Activated naive CD8-positive, alpha-beta T cell treated with anti-CD3 and anti-CD28 coated beads, Interleukin-2, amount 50 U/mL, for 24 hours (primary cell): Measurements from ENCODE around the gene BCKDHB.

Source experiments
- ATAC-seq: fragments of 150-1000 bp; cut with Tn5 transposase; one replicate; pipeline ENCODE4 v1.10.0; 2021
- DNase-seq: peaks from one replicate; pipeline ENCODE4 v3.0.0; 2021
- H3K27ac Mint-ChIP-seq: one replicate; pipeline ENCODE4 v1.8.0; 2021; ENCODE audit warnings: mild to moderate bottlenecking, mixed read lengths
- H3K27me3 Mint-ChIP-seq: one replicate; pipeline ENCODE4 v1.8.0; 2021; ENCODE audit warnings: mixed read lengths
- H3K36me3 Mint-ChIP-seq: one replicate; pipeline ENCODE4 v1.8.0; 2021; ENCODE audit warnings: low read depth, mixed read lengths
- H3K4me1 Mint-ChIP-seq: one replicate; pipeline ENCODE4 v1.8.0; 2021; ENCODE audit warnings: mixed read lengths
- H3K4me3 Mint-ChIP-seq: one replicate; pipeline ENCODE4 v1.8.0; 2021; ENCODE audit warnings: mild to moderate bottlenecking, moderate library complexity, mixed read lengths
- H3K9me3 Mint-ChIP-seq: one replicate; pipeline ENCODE4 v1.8.0; 2021; ENCODE audit warnings: mixed read lengths

BCKDHB gene

DNA sequence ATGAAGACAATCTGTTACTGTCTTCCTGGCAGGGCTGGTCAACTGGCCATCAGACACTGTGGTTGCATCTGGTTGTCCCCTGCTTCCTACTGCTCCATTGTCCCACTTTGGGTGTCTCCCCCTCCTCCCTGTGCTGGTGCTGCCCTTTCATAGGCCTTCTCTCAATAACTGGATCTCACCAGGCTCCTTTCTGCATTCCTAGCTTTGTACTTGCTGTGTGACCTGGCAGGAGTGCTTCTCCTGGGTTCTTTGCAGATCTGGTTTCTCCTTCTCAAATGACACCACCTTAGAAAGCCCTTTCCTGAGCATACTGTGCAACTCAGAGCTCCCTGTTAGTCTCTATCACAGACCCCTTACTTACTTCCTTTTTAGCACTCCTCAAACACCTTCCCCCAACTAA, 223.0 kb downstream of the BCKDHB start:
- H3K4me3 Mint-ChIP-seq = no peak overlapping the region
- no peak overlapping the region for H3K27ac Mint-ChIP-seq
- no peak for DNase-seq
- no peaks in the 10 kb centered on the region for H3K9me3 Mint-ChIP-seq
- ATAC-seq = no peak
- H3K27me3 Mint-ChIP-seq = no peaks in the 10 kb centered on the region
- no peaks in the 10 kb centered on the region for H3K4me1 Mint-ChIP-seq
- no peaks in the 10 kb centered on the region for H3K36me3 Mint-ChIP-seq

DNA sequence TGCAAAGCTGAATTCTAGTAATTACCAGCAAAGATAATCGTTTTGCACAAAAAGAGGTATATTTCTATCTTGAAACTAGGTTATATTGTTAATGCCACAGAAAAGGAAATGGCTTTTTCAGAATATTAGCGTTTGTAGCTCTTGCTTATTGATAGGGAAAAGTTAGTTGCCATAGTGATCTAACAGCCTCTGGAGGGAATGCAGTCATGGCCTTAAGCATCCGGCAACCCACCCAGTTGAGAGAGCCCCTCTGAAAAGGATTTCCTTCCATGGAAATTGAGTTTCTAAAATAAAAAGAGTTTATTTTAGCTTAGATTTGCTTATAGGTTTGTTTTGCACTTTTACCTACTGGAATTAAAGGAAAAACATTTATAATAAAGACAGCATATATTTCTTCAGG, 224.5 kb downstream of the BCKDHB start:
- no peak for ATAC-seq
- no peaks in the 10 kb centered on the region for H3K4me1 Mint-ChIP-seq
- H3K27ac Mint-ChIP-seq = no peak overlapping the region
- DNase-seq = no peak
- no peaks in the 10 kb centered on the region for H3K9me3 Mint-ChIP-seq
- no peak overlapping the region for H3K4me3 Mint-ChIP-seq
- no peaks in the 10 kb centered on the region for H3K36me3 Mint-ChIP-seq
- no peaks in the 10 kb centered on the region for H3K27me3 Mint-ChIP-seq

DNA sequence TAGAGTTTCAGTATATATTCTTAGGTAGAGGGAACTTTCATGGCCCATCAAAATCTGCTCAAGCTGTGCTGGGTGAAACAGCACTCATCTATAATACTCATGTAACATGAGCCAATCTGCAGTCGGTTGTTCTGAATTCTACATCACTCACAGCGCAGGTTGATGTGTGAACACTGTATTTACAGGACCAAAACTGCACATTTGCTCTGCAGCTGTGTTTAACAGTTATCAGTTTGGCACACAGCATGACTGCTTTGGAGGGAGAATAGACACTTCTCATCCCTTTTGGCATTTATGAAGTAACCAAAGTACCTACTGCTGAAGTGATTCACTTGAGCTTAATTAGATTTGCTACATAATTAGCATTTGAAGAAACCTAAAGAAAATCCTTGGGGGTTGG, 225.1 kb downstream of the BCKDHB start:
- DNase-seq = no peak
- Mint-ChIP-seq H3K36me3 (no peaks in the 10 kb centered on the region), H3K9me3 (no peaks in the 10 kb centered on the region), H3K4me3 (no peak overlapping the region), H3K27me3 (no peaks in the 10 kb centered on the region), H3K27ac (no peak overlapping the region), H3K4me1 (no peaks in the 10 kb centered on the region)
- ATAC-seq = no peak

DNA sequence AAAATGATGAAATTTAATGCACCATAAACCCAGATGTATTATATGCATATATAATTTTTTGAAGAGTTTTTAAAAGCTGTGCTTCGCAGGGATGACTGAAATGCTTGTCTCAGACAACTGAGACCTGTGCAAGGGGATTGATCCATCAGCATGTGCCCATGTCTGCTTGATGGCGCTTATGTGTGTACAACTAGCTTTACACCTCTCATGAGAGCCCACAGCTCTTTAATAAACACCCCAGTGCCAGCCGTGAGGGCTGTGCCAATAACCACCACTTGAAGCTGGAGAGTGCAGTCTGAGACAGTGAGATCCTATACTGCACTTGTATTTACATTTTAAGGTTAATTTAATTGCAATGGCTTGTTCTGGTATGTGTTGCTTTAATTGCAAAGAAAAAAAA, 225.5 kb downstream of the BCKDHB start:
- ATAC-seq (no peak), DNase-seq (no peak)
- Mint-ChIP-seq H3K27me3 (no peaks in the 10 kb centered on the region), H3K4me3 (no peak overlapping the region), H3K36me3 (no peaks in the 10 kb centered on the region), H3K9me3 (no peaks in the 10 kb centered on the region), H3K27ac (no peak overlapping the region), H3K4me1 (no peaks in the 10 kb centered on the region)

DNA sequence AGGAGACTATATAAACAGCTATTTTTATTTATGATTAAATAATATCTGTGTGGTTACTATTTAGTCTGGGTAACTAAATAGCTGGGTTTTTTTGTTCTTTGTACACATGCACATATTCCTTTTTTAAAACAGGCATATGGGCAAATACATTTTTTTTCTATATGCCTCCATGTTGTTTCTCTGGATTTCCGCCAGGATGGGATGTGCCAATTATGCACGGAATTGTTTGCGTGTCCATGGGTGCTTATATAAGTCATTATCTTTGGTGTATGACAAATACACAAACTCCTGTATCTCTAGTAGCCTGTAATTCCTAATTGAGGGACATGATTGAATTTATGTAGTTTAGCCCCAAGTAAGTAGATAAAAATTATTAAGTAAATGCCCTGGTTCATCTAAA, 226.9 kb downstream of the BCKDHB start:
- H3K4me1 Mint-ChIP-seq = peaks cover 2% of the 10 kb centered on the region
- ATAC-seq (no peak), DNase-seq (no peak)
- no peak overlapping the region for H3K27ac Mint-ChIP-seq
- H3K4me3 Mint-ChIP-seq = no peak overlapping the region
- no peaks in the 10 kb centered on the region for H3K27me3 Mint-ChIP-seq
- no peaks in the 10 kb centered on the region for H3K9me3 Mint-ChIP-seq
- no peaks in the 10 kb centered on the region for H3K36me3 Mint-ChIP-seq

DNA sequence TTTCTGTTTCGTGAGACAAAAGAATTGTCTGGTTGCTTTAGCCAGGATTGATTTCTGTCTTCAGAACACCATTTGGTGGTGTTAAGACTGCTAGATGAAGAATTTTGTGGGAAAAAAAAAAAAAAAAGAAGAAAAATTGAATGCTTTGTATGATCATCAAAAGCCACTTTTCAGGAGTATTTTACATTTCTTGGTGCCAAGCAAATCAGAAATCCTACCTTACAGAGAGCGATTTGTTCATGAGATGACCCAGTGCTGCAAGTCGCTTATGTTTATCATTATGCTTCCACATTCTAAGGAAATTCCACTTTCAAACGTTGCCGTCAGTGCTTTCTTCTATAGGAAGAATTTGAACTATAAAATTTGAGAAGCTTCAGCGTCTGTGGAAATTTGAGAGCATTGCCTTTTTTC, 228.7 kb downstream of the BCKDHB start:
- H3K9me3 Mint-ChIP-seq = no peaks in the 10 kb centered on the region
- no peak for DNase-seq
- no peaks in the 10 kb centered on the region for H3K36me3 Mint-ChIP-seq
- ATAC-seq = no peak
- no peak overlapping the region for H3K27ac Mint-ChIP-seq
- H3K4me1 Mint-ChIP-seq = peaks cover 2% of the 10 kb centered on the region
- no peaks in the 10 kb centered on the region for H3K27me3 Mint-ChIP-seq
- H3K4me3 Mint-ChIP-seq = no peak overlapping the region

DNA sequence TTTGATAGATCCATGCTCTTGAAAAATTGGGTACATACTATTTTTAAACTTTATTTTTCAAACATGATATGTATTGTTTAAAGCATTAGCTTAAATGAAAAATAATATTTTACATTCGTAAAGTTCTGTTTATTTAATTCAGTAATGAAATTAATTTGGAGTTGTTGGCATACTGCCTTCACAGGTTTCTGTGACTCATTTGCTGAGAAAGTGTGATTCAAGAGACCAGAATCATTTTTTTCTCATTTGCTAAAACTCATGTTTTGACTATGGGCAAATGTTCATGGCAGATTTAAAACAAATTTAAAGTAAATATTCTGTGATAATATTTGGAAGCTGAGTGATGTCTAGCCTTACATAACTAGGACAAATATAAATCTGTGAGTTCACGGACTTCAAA, 230.4 kb downstream of the BCKDHB start:
- ATAC-seq = no peak
- no peaks in the 10 kb centered on the region for H3K9me3 Mint-ChIP-seq
- no peak overlapping the region for H3K4me3 Mint-ChIP-seq
- H3K36me3 Mint-ChIP-seq = no peaks in the 10 kb centered on the region
- H3K4me1 Mint-ChIP-seq = peaks cover 2% of the 10 kb centered on the region
- no peaks in the 10 kb centered on the region for H3K27me3 Mint-ChIP-seq
- DNase-seq = no peak
- no peak overlapping the region for H3K27ac Mint-ChIP-seq

DNA sequence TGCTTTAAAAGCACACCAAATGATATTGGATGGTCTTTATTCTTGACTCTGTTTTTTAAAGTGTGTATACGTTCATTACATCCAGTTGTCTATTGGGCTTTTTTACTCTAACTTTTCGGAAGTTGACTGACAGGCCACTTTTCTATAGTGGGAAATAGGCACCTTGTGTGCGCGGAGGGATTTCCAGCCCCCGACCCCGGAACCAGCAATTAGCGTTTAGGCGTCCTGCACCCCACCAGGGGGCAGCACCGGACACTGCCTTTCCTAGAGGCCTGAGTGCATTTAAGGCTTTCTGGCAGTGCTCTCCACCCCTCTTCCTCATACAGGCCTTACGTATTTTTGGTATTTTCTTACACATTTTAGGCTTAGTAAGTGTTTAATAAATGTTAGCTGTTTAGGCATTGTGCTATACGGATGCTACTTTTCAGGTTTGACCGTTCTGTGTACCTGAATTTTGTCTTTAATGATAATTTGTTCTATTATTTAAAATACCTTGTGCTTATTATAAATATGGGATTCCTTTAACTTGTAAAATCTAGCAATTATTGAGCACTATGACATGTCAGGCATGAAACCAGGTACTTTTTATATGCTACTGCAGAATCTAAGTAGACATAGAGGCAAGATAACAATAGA, 231.8 kb downstream of the BCKDHB start:
- Mint-ChIP-seq H3K27me3 (no peaks in the 10 kb centered on the region), H3K9me3 (no peaks in the 10 kb centered on the region), H3K36me3 (no peaks in the 10 kb centered on the region), H3K4me3 (no peak overlapping the region), H3K27ac (no peak overlapping the region), H3K4me1 (peaks cover 2% of the 10 kb centered on the region)
- ATAC-seq = peak; percentile 69
- DNase-seq = peak; percentile 85

DNA sequence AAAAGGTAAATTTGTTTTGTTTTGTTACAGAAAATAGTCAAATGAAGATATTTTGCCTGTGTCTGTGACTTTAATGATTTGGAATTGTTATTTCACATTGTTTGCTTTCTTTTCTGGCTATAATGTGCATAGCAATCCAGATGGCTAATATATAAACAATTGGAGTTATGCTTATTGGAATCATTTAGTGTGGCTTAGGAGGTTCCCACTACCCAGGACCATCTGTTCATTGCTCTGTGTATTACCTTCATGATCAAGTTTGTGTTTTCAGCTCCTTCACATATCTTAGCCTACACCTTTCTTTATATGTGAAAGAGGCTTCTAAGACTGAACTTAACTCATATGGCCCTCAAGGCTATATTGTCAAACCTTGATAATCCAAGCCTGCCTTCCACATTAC, 232.9 kb downstream of the BCKDHB start:
- Mint-ChIP-seq H3K36me3 (no peaks in the 10 kb centered on the region), H3K9me3 (no peaks in the 10 kb centered on the region), H3K27me3 (no peaks in the 10 kb centered on the region), H3K4me3 (no peak overlapping the region), H3K4me1 (peaks cover 2% of the 10 kb centered on the region), H3K27ac (no peak overlapping the region)
- DNase-seq (no peak), ATAC-seq (no peak)

DNA sequence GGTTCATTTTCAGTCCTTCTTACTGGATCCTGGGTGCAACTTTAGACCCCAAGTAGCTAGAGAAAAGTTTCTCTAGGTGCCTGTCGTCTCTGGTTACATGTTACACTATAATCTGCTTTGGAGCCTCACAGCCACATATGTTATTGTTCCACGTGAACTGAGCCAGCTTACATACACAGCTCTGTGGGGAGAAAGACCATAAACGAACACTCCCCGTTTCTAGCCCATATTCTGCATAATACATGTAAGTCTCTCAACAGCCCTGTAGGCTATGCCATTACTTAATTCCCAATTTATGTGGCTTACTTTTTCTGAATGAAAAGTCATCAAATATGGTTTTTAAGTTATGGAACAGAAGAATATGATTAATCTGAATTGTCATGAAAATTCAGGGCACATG, 233.8 kb downstream of the BCKDHB start:
- no peaks in the 10 kb centered on the region for H3K9me3 Mint-ChIP-seq
- no peaks in the 10 kb centered on the region for H3K27me3 Mint-ChIP-seq
- peaks cover 2% of the 10 kb centered on the region for H3K4me1 Mint-ChIP-seq
- H3K36me3 Mint-ChIP-seq = no peaks in the 10 kb centered on the region
- DNase-seq (no peak), ATAC-seq (no peak)
- no peak overlapping the region for H3K27ac Mint-ChIP-seq
- no peak overlapping the region for H3K4me3 Mint-ChIP-seq

DNA sequence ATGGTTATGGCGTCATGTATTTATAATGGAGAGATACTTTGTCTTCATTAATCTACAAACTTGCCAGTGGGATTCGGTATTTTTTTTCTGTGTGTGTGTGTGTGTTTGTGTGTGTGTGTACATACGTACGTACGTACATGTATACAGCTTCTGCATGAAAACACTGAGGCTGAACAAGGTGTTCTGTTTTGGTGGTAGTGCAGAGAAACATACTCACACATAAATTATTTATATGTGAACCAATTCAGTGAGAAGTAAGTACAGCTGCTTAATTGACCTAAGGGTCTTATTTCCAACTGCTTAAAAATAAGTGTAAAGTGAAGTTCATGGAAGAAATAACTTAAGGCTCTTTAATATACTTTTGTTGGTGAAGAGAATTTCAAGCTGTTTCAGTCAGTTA, 234.2 kb downstream of the BCKDHB start:
- H3K27ac Mint-ChIP-seq = no peak overlapping the region
- no peak for ATAC-seq

DNA sequence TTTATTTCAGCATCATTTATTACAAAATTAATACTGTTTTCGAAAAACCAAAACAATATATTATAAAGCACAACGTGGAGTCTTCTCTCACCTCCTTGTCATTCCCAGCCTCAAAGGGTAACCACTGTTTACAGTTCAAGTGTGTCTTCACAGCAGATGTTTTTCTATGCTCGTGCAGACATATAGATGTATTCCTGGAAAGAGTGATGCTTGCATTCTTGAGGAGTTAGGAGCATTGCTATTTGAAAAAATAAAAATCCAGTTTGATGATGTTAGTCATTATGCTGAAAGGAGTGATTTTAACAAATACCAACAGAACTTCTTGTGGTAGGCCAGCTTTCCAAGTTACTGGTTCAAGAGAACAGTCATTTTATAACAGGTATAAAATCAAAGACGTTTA, 234.9 kb downstream of the BCKDHB start:
- no peak for ATAC-seq
- no peaks in the 10 kb centered on the region for H3K36me3 Mint-ChIP-seq

More for the DNA sequence above, 234.2 kb downstream of the BCKDHB start:
- H3K9me3 Mint-ChIP-seq = no peaks in the 10 kb centered on the region
- DNase-seq = no peak
- peaks cover 2% of the 10 kb centered on the region for H3K4me1 Mint-ChIP-seq
- H3K36me3 Mint-ChIP-seq = no peaks in the 10 kb centered on the region
- H3K4me3 Mint-ChIP-seq = no peak overlapping the region
- H3K27me3 Mint-ChIP-seq = no peaks in the 10 kb centered on the region

DNA sequence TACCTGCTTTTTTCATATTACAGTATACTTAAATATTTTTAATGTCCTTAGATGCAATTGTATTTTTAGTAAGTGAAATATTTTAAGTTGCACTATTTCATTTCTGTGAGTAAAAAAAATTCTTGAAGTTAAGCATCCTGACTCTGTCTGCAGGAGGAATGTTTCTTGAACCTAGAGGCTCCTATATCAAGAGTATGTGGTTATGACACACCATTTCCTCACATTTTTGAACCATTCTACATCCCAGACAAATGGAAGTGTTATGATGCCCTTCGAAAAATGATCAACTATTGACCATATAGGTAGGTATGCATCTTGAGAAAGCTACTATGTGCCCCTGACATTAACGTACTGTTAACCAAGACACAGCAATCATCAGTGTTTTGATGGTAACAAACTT, 237.0 kb downstream of the BCKDHB start:
- Mint-ChIP-seq H3K4me1 (no peaks in the 10 kb centered on the region), H3K27ac (no peak overlapping the region), H3K9me3 (no peaks in the 10 kb centered on the region), H3K36me3 (no peaks in the 10 kb centered on the region), H3K27me3 (no peaks in the 10 kb centered on the region), H3K4me3 (no peak overlapping the region)
- DNase-seq (no peak), ATAC-seq (no peak)

More for the DNA sequence above, 234.9 kb downstream of the BCKDHB start:
- Mint-ChIP-seq H3K27me3 (no peaks in the 10 kb centered on the region), H3K27ac (no peak overlapping the region), H3K4me3 (no peak overlapping the region), H3K4me1 (peaks cover 2% of the 10 kb centered on the region), H3K9me3 (no peaks in the 10 kb centered on the region)
- no peak for DNase-seq

DNA sequence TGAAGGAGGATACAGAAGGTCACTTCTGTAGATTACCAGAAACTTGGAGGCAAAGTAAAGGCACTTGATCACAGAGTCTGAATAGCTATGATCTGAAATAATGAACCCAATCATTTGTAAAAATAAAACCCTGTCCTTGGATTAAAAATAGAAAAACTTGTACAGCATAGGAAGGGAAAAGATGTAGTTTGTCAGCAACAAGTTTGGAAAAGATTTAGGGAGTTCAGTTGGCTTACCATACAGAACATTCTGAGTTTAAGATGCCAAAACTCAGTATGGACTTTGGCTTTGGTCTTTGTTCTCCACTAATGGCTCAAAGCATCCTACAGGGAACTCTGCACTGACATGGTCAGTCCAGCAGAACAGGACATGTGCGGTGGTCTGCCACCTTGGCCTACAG, 240.6 kb downstream of the BCKDHB start:
- ATAC-seq (no peak), DNase-seq (no peak)
- H3K27me3 Mint-ChIP-seq = no peaks in the 10 kb centered on the region
- H3K36me3 Mint-ChIP-seq = no peaks in the 10 kb centered on the region
- no peaks in the 10 kb centered on the region for H3K9me3 Mint-ChIP-seq
- H3K4me1 Mint-ChIP-seq = no peaks in the 10 kb centered on the region
- no peak overlapping the region for H3K27ac Mint-ChIP-seq
- no peak overlapping the region for H3K4me3 Mint-ChIP-seq

DNA sequence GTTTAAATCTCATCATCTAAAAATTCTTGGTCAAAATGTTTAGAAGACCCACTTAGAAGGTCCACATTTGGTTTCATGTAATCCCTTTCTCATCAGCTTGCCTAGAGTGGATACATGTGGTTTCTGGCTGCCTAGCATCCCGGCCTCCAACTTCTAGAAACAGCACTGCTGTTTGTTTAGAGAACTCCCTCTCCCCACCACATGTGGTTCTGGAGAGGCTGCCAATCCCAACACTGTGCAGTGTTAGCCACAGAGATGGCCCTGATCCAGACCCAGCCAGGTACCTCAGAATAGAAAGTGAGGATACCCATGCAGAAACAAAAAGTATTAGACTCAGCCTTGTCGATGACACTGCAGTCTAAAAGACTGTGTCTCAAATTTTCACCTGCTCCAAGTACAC, 241.8 kb downstream of the BCKDHB start:
- DNase-seq = no peak
- Mint-ChIP-seq H3K27me3 (no peaks in the 10 kb centered on the region), H3K27ac (no peak overlapping the region), H3K9me3 (no peaks in the 10 kb centered on the region), H3K4me1 (no peaks in the 10 kb centered on the region), H3K36me3 (no peaks in the 10 kb centered on the region), H3K4me3 (no peak overlapping the region)
- no peak for ATAC-seq

DNA sequence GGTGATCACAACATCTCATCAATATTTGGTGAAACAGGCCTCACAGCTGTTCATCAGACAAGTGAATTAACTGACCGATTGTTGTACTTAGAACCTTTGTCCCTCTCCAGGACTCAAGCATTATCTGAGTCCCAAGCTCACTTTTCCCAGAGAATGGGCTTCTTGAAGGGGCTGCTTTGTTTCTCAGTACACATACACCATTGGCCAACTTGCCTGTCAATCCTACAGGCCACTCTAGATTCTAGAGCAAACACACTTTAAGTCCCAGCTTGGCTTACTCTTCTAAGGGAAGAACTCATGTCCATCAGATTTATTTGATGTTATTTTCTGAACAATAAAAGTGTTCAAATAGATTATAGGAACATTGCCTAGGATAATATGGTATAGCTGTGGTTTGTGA, 249.5 kb downstream of the BCKDHB start:
- H3K4me1 Mint-ChIP-seq = no peaks in the 10 kb centered on the region
- H3K4me3 Mint-ChIP-seq = no peak overlapping the region
- no peak for DNase-seq
- no peak for ATAC-seq
- peaks cover 5% of the 10 kb centered on the region for H3K36me3 Mint-ChIP-seq
- no peak overlapping the region for H3K27ac Mint-ChIP-seq
- H3K9me3 Mint-ChIP-seq = no peaks in the 10 kb centered on the region
- no peaks in the 10 kb centered on the region for H3K27me3 Mint-ChIP-seq
